ENCODE data around the gene OSMR.

DNA sequence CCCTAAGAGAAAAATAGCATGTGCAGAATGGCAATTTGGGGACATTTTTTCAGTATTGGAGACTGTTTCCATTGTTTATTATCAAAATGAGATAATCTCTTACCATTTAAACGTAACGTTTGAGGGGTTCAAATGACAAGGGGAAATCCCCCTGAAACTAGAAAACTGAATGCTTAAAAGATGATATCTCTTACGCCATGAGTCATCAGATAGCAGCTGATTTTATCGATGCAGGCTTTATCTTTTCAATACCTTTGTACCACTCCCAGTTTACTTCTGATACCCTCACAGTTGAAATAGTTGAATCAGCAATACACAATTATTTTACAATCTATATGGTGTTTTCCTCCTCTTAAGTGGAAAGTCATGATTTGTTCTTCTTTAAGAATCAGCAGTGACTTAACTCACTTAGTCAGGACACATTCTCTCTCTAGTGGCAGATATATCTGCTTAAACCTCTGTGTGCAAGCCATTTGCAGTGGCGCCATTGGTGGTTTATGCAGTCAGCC is 29.2 kb downstream of the OSMR start:
- TF ChIP-seq, protein P1, sequence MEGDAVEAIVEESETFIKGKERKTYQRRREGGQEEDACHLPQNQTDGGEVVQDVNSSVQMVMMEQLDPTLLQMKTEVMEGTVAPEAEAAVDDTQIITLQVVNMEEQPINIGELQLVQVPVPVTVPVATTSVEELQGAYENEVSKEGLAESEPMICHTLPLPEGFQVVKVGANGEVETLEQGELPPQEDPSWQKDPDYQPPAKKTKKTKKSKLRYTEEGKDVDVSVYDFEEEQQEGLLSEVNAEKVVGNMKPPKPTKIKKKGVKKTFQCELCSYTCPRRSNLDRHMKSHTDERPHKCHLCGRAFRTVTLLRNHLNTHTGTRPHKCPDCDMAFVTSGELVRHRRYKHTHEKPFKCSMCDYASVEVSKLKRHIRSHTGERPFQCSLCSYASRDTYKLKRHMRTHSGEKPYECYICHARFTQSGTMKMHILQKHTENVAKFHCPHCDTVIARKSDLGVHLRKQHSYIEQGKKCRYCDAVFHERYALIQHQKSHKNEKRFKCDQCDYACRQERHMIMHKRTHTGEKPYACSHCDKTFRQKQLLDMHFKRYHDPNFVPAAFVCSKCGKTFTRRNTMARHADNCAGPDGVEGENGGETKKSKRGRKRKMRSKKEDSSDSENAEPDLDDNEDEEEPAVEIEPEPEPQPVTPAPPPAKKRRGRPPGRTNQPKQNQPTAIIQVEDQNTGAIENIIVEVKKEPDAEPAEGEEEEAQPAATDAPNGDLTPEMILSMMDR (IDR thresholded peaks at IDR 0.05; ENCODE audit: low read depth, low read length, poor library complexity, severe bottlenecking), result no peak
- TF ChIP-seq EZH2phosphoT487 (IDR thresholded peaks at IDR 0.05; ENCODE audit: borderline replicate concordance, low read length), result no peak
